Heart left ventricle (tissue), 16 donors: ENCODE results near the gene CFAP46. TPM values are rescaled to one million over a fixed set of nuclear protein-coding genes. Genes with fewer than 3 reads are reported as not detected.
"Not testable (repeated sequence)": the region's sequence is repeated elsewhere in the genome, so short reads cannot be mapped to it uniquely, and the experiment has no call there.

Experiments
- ATAC-seq, 4 donors: fragments of 200-7000 bp; cut with Tn5 transposase; one replicate each; pipeline ENCODE4 v1.9.1; 2020 to 2022; ENCODE audit warnings: moderate library complexity in 4 of 4, mild to moderate bottlenecking in 3 of 4, moderate number of reproducible peaks in 1 of 4
- DNase-seq, 5 donors: peaks; one replicate each; pipeline ENCODE4 v3.0.0-alpha.2; 2020
- H3K27ac ChIP-seq, 12 donors: fragments of 200-600 bp; sonication (generic) in 4 of 12; one replicate each; pipeline versions ENCODE4 v1.5.0 to v1.8.0; 2016 to 2022; ENCODE audit warnings: mild to moderate bottlenecking in 2 of 12
- H3K27me3 ChIP-seq, 9 donors: fragments of 200-600 bp; sonication (generic) in 2 of 9; one replicate each; pipeline versions ENCODE4 v1.5.1 to v1.8.0; 2016 to 2022; ENCODE audit warnings: mild to moderate bottlenecking in 3 of 9
- H3K36me3 ChIP-seq, 9 donors: fragments of 200-600 bp; sonication (generic) in 2 of 9; one replicate each; pipeline versions ENCODE4 v1.5.0 to v1.8.0; 2018 to 2022; ENCODE audit warnings: mild to moderate bottlenecking in 2 of 9
- H3K4me1 ChIP-seq, 12 donors: fragments of 200-600 bp; sonication (generic) in 4 of 12; one replicate each; pipeline versions ENCODE4 v1.5.0 to v1.8.0; 2016 to 2022; ENCODE audit warnings: mild to moderate bottlenecking in 3 of 12
- H3K4me3 ChIP-seq, 12 donors: fragments of 200-600 bp; sonication (generic) in 4 of 12; one replicate each; pipeline versions ENCODE4 v1.5.0 to v1.8.0; 2017 to 2022; ENCODE audit warnings: mild to moderate bottlenecking in 9 of 12, moderate library complexity in 4 of 12
- H3K9me3 ChIP-seq, 12 donors: fragments of 200-600 bp; sonication (generic) in 4 of 12; one replicate each; pipeline versions ENCODE4 v1.5.0 to v1.8.0; 2016 to 2022; ENCODE audit warnings: mild to moderate bottlenecking in 1 of 12
- POLR2A ChIP-seq, 2 donors: fragments of 450-650 bp; IDR thresholded peaks; one replicate each; pipeline ENCODE4 v1.6.1; 2017; ENCODE audit warnings: antibody characterized with exemption in 2 of 2, mild to moderate bottlenecking in 2 of 2, moderate library complexity in 2 of 2
- WGBS, 4 donors: extraction: QIAGEN DNeasy Blood & Tissue Kit in 2 of 4; methylation state at CpG; one replicate each; pipeline versions ENCODE4 v1.1.5 to v1.1.7; 2013 to 2018; 5-methylcytosine and 5-hydroxymethylcytosine counted together
- intact Hi-C, 10 donors: fragments of 100-400 bp; cut with DNase I; formaldehyde crosslinking; loops; one replicate each; pipeline versions ENCODE4 v1.11.1 to v1.14.2; 2022
- polyA plus RNA-seq, 2 donors: library from polyadenylated mRNA; stranded (reverse); fragments of 200-250 nt; gene quantifications; one replicate each; pipeline ENCODE4 v1.2.3, GENCODE V29; 2013
- total RNA-seq, 9 donors: library from RNA; depleted of rRNA in 2 of 9; stranded (reverse); fragments of >200 nt in 2 of 9; fragmentation: NEBNext Ultra II Directional in 3 of 9; extraction: Animal tissue kit (Norgen Biotek cat#: 25700) in 3 of 9; gene quantifications; one replicate each; pipeline versions ENCODE4 v1.1.0 to v1.2.4, GENCODE V29; 2016 to 2023
- TF ChIP-seq, protein P1 (sequence below), 12 donors: fragments of 200-600 bp; sonication (generic) in 4 of 12; IDR thresholded peaks; one replicate each; pipeline versions ENCODE4 v1.5.0 to v1.8.0; 2018 to 2022; ENCODE audit warnings: antibody characterized with exemption in 12 of 12, mild to moderate bottlenecking in 5 of 12
- donor health status: ischemic (EF 13 %, LVEDD 7.1; RV severe dilation, severe dysfunction).
- donor health status: healthy with polysubstance abuse.
- donor health status: DM: no; HTN: yes; CAD: no.
- donor health status: DM: no; HTN: no; CAD: no.
- donor health status: ischemic (EF 25% LVEDD 6.9; RV normal size, moderate dysfunction).
- donor health status: ischemic (EF 25% LVEDD 5.7; RV mildly dilated, moderate dysfunction).
- donor health status: healthy.
- donor health status: DM: yes; HTN: yes; CAD: no.
- donor health status: ischemic (EF 35%, LVEDD 5.7; RV mildly dilated, moderate dysfunction).
- donor health status: nonischemic (EF 11% LVEDD 7.7; RV severe dilation, severe dysfunction).
- donor health status: DM: yes; HTN: yes; CAD: no.
- donor health status: PGD.
- donor health status: ischemic (EF 29% LVEDD 5.4; RV normal size, mild dysfunction).
- donor health status: nonischemic (EF 23%, LVEDD 6.1; RV moderate dilation, normal function).

The CFAP46 gene
- total and polyA plus RNA-seq, 11 donors = 0.61 to 1.8 (median 0.95) TPM

DNA sequence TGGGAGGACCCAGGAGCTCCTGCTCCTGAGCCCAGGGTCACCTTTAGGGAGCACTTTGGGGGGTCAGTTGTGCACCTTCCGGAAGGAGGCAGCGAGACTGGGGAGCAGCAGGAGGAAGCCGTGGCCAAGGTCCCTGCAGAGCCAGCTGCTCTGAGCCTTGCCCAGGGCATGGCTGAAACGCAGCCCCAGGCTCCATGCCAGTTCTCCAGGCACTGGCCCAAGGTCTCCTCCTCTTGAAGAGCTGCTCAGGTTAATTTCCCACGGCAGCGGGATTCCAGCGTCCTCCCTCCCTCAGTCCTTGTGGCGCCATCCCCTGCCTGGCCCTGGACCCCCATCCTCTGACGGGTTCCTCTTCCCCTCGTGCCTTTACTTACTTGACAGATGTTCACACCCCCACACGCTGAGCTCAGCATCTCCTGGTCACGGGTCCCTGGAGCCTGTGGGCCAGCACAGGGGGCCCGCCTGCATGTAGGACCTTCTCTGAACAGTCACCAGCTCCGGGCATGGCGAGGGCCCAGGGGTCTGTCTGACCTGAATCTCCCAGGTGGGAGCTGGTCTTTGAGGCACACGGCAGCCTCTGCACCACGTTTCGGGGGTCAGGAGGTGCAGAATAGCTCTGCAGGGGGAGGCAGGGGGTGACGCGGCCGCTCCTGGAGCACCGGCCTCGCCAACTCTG is 16.7 kb upstream of the CFAP46 start:
- peaks cover 0 to 46% (median 6%) of the 10 kb centered on the region in 12 donors for H3K4me1 ChIP-seq
- TF ChIP-seq, protein P1, sequence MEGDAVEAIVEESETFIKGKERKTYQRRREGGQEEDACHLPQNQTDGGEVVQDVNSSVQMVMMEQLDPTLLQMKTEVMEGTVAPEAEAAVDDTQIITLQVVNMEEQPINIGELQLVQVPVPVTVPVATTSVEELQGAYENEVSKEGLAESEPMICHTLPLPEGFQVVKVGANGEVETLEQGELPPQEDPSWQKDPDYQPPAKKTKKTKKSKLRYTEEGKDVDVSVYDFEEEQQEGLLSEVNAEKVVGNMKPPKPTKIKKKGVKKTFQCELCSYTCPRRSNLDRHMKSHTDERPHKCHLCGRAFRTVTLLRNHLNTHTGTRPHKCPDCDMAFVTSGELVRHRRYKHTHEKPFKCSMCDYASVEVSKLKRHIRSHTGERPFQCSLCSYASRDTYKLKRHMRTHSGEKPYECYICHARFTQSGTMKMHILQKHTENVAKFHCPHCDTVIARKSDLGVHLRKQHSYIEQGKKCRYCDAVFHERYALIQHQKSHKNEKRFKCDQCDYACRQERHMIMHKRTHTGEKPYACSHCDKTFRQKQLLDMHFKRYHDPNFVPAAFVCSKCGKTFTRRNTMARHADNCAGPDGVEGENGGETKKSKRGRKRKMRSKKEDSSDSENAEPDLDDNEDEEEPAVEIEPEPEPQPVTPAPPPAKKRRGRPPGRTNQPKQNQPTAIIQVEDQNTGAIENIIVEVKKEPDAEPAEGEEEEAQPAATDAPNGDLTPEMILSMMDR (IDR thresholded peaks at IDR 0.05) = no peak
- TF ChIP-seq POLR2A (IDR thresholded peaks at IDR 0.05) = no peak
- peak in 1 of 4 donors; percentile 10 for ATAC-seq
- no peak overlapping the region for H3K4me3 ChIP-seq
- peak overlapping the region in 4 of 12 donors; percentile 49 to 83 (median 58) for H3K27ac ChIP-seq
- intact Hi-C loops = no loop called here
- peak in 1 of 5 donors; percentile 62 for DNase-seq
- WGBS, 4 donors = 63 to 81% (median 70%) methylated on average over 15 to 23 of the region's 23 CpGs
- H3K36me3 ChIP-seq = no peaks in the 10 kb centered on the region
- peaks cover 0 to 41% (median 0%) of the 10 kb centered on the region in 9 donors for H3K27me3 ChIP-seq
- no peaks in the 10 kb centered on the region for H3K9me3 ChIP-seq

DNA sequence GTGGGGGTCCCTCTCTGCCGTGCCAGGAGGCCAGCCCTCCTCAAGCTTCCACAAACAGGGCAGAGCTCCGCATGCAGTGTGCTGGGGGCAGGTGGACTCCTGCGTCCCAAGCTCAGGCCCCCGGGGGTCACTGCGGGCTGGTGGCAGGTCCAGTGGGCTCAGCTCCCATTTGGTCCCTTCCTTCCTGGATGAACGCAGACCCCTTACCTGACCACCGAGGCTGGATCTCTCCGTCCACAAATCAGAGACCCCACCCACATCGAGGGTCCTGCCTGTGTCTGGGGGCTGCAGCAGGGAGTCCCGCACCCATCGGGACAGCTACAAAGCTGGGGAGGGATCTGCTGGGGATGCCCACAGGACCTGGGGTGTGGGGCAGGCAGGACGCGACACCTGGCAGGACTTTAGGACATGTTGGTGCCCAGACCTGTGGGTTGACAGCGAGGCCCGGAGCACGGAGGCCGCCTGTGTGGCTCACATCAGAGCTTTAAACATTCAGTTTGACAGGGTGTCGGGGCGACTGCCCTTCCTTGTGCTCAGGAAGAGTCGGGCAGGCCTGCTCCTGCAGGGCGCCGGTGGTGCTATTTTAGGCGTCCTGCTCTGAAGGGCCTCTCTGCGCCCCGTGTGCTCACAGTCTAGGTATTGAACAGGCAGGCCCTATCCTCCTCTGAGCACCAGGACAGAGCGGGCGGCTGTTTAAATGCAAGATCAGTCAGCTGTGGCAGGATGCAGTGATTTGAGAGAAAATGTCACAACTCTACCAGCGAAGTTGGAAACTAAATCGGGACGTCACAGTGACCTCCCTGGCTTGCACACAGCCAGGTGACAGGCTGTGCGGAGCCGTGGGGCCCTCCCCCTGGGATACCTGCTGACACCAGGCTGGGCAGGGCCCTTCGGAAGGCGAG is 15.9 kb upstream of the CFAP46 start:
- intact Hi-C loops = no loop called here
- Histone ChIP-seq H3K4me3 (no peak overlapping the region), H3K27ac (peak overlapping the region in 1 of 12 donors; percentile 83), H3K27me3 (peaks cover 0 to 48% (median 0%) of the 10 kb centered on the region in 9 donors), H3K9me3 (no peaks in the 10 kb centered on the region), H3K4me1 (peaks cover 0 to 46% (median 6%) of the 10 kb centered on the region in 12 donors), H3K36me3 (no peaks in the 10 kb centered on the region)
- TF ChIP-seq, protein P1 (IDR thresholded peaks at IDR 0.05) = no peak
- TF ChIP-seq POLR2A (IDR thresholded peaks at IDR 0.05) = no peak
- WGBS, 4 donors = 72 to 79% (median 72%) methylated on average over 23 to 34 of the region's 34 CpGs
- no peak for DNase-seq
- peak in 1 of 4 donors; percentile 37 for ATAC-seq

DNA sequence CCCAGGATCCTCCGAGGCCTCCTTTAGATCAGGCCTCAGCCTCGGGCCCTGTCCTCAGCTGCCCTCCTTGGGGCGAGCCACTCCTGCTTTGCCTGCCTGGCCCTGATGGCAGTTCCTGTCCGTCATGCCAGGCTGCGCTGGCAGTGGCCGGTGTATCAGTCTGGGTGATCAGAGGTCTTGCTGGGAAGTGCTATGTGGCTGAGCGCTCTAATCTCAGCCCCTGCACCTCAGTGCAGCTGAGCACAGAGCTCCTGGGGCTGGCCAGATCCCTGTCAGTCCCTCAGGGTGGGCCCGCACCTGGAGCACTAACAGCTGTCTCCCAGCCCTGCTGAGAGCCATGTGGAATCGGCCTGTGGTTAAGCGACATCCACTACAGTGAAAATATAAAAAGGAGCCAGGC is 14.8 kb upstream of the CFAP46 start:
- ATAC-seq (no peak), DNase-seq (no peak)
- Histone ChIP-seq H3K27me3 (peaks cover under 1 to 59% (median 6%) of the 10 kb centered on the region in 9 donors), H3K4me3 (no peak overlapping the region), H3K9me3 (no peaks in the 10 kb centered on the region), H3K27ac (no peak overlapping the region), H3K36me3 (no peaks in the 10 kb centered on the region), H3K4me1 (peaks cover 0 to 36% (median 5%) of the 10 kb centered on the region in 12 donors)
- intact Hi-C loops = no loop called here
- 84 to 99% (median 91%) methylated on average over 8 to 10 of the region's 10 CpGs for WGBS, 4 donors
- TF ChIP-seq, protein P1 (IDR thresholded peaks at IDR 0.05) = no peak
- TF ChIP-seq POLR2A (IDR thresholded peaks at IDR 0.05) = no peak

DNA sequence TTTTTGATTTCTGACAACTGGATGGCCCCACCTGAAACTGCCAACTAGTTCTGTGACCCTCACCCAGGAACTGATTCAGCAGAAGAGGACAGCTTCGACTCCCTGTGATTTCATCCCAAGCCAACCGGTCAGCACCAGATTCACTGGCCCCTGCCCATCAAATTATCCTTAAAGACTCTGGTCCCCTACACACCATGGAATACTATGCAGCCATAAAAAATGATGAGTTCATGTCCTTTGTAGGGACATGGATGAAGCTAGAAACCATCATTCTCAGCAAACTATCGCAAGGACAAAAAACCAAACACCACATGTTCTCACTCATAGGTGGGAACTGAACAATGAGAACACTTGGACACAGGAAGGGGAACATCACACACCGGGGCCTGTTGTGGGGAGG is 13.9 kb upstream of the CFAP46 start:
- H3K36me3 ChIP-seq, H3K9me3 ChIP-seq, H3K27ac ChIP-seq, DNase-seq, ATAC-seq, H3K4me3 ChIP-seq, intact Hi-C loops: not testable (repeated sequence)
- H3K27me3 ChIP-seq = peaks cover 3 to 60% (median 6%) of the 10 kb centered on the region in 9 donors
- 90 to 94% (median 93%) methylated on average over 3 to 4 of the region's 4 CpGs for WGBS, 4 donors
- H3K4me1 ChIP-seq = peaks cover 0 to 27% (median 0%) of the 10 kb centered on the region in 12 donors
